SK-N-MC (cell line): ENCODE measurements around the gene NAP1L4.
A peak's percentile ranks its signal among the peaks of the same experiment; 100 is the strongest.

Source experiments
- DNase-seq: peaks from one replicate; pipeline ENCODE4 v3.0.0-alpha.2; 2011; ENCODE audit warnings: low read depth, low spot score
- H3K27ac ChIP-seq: fragments of 200-600 bp; sonication (generic); 2 replicates; pipeline ENCODE4 v1.5.1; 2016; ENCODE audit warnings: mixed run types
- H3K36me3 ChIP-seq: fragments of 200-600 bp; sonication (generic); 2 replicates; pipeline ENCODE4 v1.6.1; 2017; ENCODE audit warnings: antibody characterized with exemption, low read length, mixed read lengths; ENCODE audit not compliant: insufficient read depth
- H3K4me3 ChIP-seq: fragments of 200-600 bp; sonication (generic); 2 replicates; pipeline ENCODE4 v1.5.1; 2016
- H3K9ac ChIP-seq: fragments of 200-600 bp; sonication (generic); 2 replicates; pipeline ENCODE4 v1.8.0; 2017; ENCODE audit warnings: mixed run types, mixed read lengths; ENCODE audit not compliant: insufficient read length
- H3K9me3 ChIP-seq: fragments of 200-600 bp; sonication (generic); 2 replicates; pipeline ENCODE4 v1.6.1; 2017; ENCODE audit warnings: low read depth, mild to moderate bottlenecking, antibody characterized with exemption, low read length, moderate library complexity, mixed read lengths
- EZH2 ChIP-seq: fragments of 200-600 bp; sonication (generic); IDR thresholded peaks from one replicate; pipeline ENCODE4 v1.6.1; 2017; ENCODE audit warnings: antibody characterized with exemption
- FOXP2 ChIP-seq: optimal IDR thresholded peaks from 2 replicates; pipeline ENCODE3; 2011; ENCODE audit warnings: mild to moderate bottlenecking, moderate library complexity; ENCODE audit not compliant: insufficient read depth; ENCODE audit errors: extremely low read length, control extremely low read depth
- POLR2AphosphoS5 ChIP-seq: IDR thresholded peaks from 2 replicates; pipeline ENCODE4 v1.6.1; 2012; ENCODE audit warnings: mild to moderate bottlenecking, low read depth, low read length, borderline replicate concordance

NAP1L4 gene

GRCh38 chr11:2992234-2992996 lies at the start of gene NAP1L4:
Gene NAP1L4, minus strand, starts transcription at chr11:2992329. Its CDS starts 13,109 bp downstream, at chr11:2979220.
- Histone ChIP-seq H3K9ac (peak within 1 kb of the TSS; percentile 99), H3K9me3 (no peaks in the 10 kb centered on the region), H3K4me3 (peak within 1 kb of the TSS; percentile 98), H3K27ac (peak within 1 kb of the TSS; percentile 68; the same call in 1 of the 2 replicates), H3K36me3 (peaks cover 14% of the 10 kb centered on the region)
- no peak for TF ChIP-seq EZH2
- TF ChIP-seq POLR2AphosphoS5, result peak; percentile 85
- DNase-seq, result peak; percentile 89

GRCh38 chr11:3040881-3041280 lies 48.8 kb upstream of the NAP1L4 start:
- Histone ChIP-seq H3K27ac (no peak overlapping the region), H3K4me3 (no peak overlapping the region), H3K9me3 (no peaks in the 10 kb centered on the region), H3K36me3 (peaks cover 96% of the 10 kb centered on the region), H3K9ac (no peak overlapping the region)
- TF ChIP-seq EZH2 (no peak), POLR2AphosphoS5 (no peak), FOXP2 (no peak)
- no peak for DNase-seq

- Histone ChIP-seq H3K36me3 (peaks cover 93% of the 10 kb centered on the region), H3K9ac (no peak overlapping the region)
- TF ChIP-seq EZH2 (no peak), FOXP2 (no peak), POLR2AphosphoS5 (no peak)
Observed at GRCh38 chr11:3037945-3038271, 45.8 kb upstream of the NAP1L4 start.

GRCh38 chr11:3037040-3037944 lies 45.2 kb upstream of the NAP1L4 start:
- Histone ChIP-seq H3K4me3 (no peak overlapping the region), H3K27ac (no peak overlapping the region), H3K36me3 (peaks cover 93% of the 10 kb centered on the region), H3K9me3 (no peaks in the 10 kb centered on the region), H3K9ac (no peak overlapping the region)
- TF ChIP-seq EZH2 (no peak), FOXP2 (no peak), POLR2AphosphoS5 (no peak)
- no peak for DNase-seq

More at GRCh38 chr11:3037945-3038271, 45.8 kb upstream of the NAP1L4 start:
- Histone ChIP-seq H3K9me3 (no peaks in the 10 kb centered on the region), H3K27ac (no peak overlapping the region), H3K4me3 (no peak overlapping the region)
- DNase-seq, result no peak

GRCh38 chr11:3036419-3036818 lies 44.3 kb upstream of the NAP1L4 start:
- Histone ChIP-seq H3K4me3 (no peak overlapping the region), H3K9ac (no peak overlapping the region), H3K36me3 (peaks cover 90% of the 10 kb centered on the region), H3K27ac (no peak overlapping the region), H3K9me3 (no peaks in the 10 kb centered on the region)
- DNase-seq, result no peak
- TF ChIP-seq POLR2AphosphoS5, result no peak
- TF ChIP-seq EZH2, result no peak
- TF ChIP-seq FOXP2, result no peak

- Histone ChIP-seq H3K36me3 (peaks cover 89% of the 10 kb centered on the region), H3K4me3 (no peak overlapping the region), H3K9me3 (no peaks in the 10 kb centered on the region), H3K9ac (no peak overlapping the region), H3K27ac (no peak overlapping the region)
- no peak for DNase-seq
- TF ChIP-seq EZH2 (no peak), FOXP2 (no peak), POLR2AphosphoS5 (no peak)
Observed at GRCh38 chr11:3035333-3035732, 43.2 kb upstream of the NAP1L4 start.

GRCh38 chr11:3030289-3031070 lies 38.4 kb upstream of the NAP1L4 start:
- H3K36me3 ChIP-seq, result peaks cover 85% of the 10 kb centered on the region
- H3K27ac ChIP-seq, result no peak overlapping the region
- no peak for DNase-seq
- H3K9ac ChIP-seq, result no peak overlapping the region
- no peak for TF ChIP-seq EZH2
- no peak for TF ChIP-seq POLR2AphosphoS5
- TF ChIP-seq FOXP2, result no peak
- H3K4me3 ChIP-seq, result no peak overlapping the region
- no peaks in the 10 kb centered on the region for H3K9me3 ChIP-seq

- Histone ChIP-seq H3K4me3 (no peak overlapping the region), H3K9ac (no peak overlapping the region), H3K27ac (no peak overlapping the region), H3K9me3 (no peaks in the 10 kb centered on the region), H3K36me3 (peaks cover 84% of the 10 kb centered on the region)
- TF ChIP-seq POLR2AphosphoS5 (no peak), FOXP2 (no peak), EZH2 (no peak)
- no peak for DNase-seq
Observed at GRCh38 chr11:3028813-3029212, 36.7 kb upstream of the NAP1L4 start.
